GM19395 (cell line): ENCODE data around the gene CPB1.

Experiments
- ATAC-seq: cut with Tn5 transposase; IDR thresholded peaks from one replicate; pipeline ENCODE4 v1.9.1; 2021; ENCODE audit warnings: mild to moderate bottlenecking, moderate library complexity; ENCODE audit not compliant: unreplicated experiment

The CPB1 gene

DNA sequence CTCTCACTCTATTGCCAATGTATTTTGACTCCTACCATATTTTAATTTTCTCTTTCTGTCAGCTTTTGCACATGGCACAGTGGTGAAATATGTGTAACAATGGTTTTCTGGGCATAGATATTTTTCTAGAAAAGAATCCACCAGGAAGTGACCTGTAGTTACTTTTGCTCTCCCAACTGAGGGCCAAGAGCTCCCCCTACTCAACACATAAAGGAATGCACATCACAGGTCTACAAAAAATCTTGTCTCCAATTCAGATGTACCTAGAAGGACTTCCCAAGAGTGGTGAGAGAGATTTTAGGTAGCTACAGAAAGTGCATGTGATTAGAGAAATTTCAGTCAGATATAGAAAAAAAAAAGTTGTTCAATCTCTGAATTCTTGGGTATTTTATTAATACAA lies 53.1 kb downstream of the CPB1 start:
- ATAC-seq, result no peak

DNA sequence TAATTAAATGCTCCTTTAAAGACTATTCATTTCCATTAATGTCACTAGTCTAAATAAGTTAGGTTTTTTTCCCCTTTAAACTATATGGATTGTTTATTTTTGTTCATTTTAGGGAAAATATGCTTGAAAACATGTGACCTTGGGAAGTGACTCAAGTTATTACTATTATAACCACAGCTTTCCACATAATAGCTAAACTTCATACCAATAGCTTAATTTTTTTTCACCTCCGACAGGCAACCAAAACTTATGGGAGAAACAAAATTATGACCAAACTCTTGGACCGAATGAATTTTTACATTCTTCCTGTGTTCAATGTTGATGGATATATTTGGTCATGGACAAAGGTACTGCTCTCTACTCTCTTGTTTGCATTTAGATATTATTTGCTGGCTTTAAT lies 53.7 kb downstream of the CPB1 start:
- ATAC-seq, result no peak

DNA sequence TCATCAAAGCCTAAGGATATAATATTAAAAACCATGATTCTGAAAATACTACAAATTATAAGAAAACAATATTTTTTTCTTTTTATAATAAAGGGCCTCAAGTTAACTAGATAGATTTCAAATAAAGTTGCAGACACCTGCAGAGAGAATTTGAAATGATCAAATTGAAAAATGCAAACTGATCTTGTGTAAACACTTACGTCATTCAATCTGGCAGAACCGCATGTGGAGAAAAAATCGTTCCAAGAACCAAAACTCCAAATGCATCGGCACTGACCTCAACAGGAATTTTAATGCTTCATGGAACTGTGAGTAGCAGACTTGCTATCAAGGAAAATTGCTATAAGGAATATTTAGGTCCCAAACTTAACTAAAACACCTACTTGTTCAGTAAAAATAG lies 54.7 kb downstream of the CPB1 start:
- ATAC-seq, result no peak

DNA sequence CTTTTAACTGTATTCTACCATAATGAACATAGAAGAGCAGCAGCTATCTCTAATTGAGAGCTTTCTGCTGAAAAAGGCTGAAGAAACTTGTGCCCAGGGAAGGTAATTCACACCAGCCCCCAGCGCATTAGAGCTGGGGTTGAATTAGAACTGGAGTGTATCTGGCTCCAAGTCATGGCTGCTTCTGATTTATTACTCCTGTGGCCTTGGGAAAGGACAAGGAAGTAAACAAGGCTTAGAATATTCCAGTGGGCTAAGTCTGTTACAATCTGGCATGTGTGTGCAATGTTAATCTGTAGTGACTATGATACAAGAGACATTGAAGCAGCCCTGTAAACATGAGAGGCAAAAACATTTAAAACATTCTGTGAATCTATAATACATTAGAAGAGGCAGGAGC lies 55.6 kb downstream of the CPB1 start:
- no peak for ATAC-seq

DNA sequence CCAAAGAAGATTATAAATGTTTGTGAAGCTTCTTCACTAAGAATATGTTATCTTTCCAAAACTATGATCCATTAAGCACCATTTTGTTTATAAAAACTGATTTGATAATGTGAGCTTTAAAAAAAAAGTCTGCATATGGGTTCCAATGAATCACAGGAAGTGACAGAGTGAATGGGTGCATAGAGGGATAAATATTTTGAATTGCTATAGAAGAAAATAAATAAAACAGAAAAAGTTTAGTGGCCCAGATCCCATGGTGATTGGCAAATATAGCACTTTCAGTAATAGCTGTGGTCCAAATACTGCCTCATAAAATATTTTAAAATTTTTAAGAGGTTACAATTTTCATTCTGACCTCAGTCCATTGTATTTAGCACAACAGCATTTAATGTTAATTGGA lies 56.6 kb downstream of the CPB1 start:
- no peak for ATAC-seq

DNA sequence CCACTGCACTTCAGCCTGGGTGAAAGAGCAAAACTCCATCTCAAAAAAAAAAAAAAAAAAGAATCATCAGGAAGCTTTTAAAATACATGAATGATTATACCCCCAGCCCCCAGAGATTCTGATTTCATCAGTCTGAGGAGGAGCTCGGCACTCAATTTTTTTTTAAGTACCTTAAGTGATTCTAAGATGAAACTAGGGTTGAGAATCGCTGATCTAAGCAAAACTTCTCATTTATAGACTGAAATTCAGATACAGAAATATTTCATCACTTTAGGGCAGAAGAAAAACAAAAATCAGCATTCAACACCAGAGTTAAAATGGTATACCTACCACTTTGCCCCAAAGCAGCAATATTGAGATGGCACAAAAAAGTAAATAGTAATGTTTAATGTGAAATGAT lies 62.2 kb downstream of the CPB1 start:
- no peak for ATAC-seq

DNA sequence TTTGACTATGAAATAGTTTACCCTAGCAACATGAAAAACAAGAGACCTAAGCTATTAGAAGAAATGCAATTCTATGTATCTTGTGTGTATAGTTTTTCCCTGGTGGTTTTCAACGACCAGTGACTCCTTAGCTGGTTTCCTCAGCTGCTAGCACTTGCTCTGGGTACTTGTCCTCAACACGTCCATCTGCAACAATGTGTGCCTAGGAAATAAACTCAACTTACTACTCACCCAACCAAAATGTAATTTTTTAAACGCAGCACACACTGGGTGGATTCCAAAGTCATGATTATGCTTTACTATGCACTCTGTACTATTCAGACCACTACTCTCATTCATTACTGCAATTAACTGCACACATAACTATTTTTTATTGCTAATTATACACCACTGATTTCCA lies 68.5 kb downstream of the CPB1 start:
- ATAC-seq, result no peak

DNA sequence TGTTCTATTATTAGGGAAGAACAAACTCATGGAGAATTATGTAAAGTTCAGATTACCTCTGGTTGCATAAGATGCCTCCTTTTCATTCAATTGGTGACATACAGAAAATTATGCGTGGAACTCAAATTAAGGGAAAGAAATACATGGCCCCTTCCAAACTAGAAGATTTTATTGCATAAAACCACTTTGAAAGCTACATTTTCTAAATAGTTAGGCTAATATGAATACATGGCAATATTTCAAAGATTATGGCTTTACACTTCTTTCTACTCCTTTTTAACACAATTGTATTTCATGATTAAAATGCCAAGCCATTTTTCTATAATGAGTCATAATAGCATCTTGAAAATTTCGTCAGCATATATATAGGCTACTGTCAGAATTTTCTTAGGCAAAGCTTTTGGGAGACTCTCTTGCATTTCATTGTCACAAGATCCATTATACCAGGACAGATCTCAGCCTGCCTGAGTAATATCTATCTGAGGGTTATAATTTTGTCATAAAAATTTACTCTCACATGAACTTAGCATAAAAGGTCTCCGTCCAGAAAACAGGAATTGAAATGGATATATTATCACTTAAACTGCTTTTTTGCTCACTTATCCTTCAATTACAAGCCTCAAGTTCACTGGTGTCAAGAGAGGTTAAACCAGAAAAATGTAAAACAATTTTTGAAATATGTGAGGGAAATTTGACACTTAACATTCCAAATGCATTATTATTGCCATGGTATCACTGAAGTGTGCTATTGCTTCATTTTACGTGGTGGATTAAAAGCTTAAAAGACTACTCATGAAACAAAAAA lies 74.6 kb downstream of the CPB1 start:
- no peak for ATAC-seq

DNA sequence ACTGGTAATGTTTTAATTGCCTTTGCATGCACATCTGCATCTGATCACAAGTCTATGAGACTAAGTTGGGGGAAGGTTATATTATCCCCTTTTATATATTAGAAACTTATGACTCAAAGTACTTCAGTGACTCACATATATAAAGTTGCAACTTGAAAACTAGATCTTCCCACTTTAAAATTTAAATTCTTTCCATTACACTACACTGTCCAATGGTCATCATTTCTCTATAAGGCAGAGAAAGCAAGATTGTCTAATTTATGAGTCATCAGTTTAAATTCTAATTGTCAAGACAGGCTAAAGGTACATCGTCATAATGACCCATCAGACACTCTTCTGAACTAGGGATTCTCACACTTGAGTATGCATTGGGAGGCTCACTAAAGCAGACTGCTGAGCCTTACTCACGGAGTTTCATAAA lies 75.4 kb downstream of the CPB1 start:
- ATAC-seq, result no peak

DNA sequence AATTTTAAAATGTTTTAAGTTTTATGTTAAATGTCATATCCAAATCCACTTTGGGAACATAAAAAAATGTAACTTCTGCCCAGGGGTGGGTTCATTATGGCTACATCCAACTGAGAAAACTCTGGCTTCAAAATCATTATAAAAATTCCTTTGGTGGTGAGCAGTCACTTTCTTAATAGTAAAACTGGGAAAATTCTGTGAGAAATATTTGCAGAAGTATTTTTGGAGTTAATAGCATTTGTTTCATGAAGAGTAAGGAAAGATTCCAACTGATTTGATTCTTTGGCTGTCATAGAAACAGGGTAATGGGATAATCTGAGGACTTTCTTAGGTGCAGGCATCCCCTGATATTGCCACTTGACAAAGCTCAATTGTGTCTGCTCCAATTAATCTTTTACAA lies 76.3 kb downstream of the CPB1 start:
- no peak for ATAC-seq

DNA sequence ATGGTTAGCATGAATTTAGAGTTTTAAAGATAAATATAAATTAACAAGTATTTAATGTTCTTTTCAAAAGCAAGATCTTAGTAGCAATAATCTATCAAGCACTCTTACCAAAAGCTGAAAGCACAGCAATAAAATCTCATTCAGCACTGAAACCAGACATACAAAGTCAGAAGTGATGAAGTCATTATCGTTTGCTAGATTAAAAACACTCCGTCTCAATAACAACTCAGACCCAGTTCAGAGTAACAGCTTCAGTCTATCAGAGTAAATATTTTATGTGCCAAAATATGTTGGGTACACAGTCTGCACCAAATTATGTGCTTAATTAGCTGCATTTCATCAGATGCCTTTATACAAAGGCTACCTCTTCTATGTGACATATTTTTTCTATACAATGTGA lies 79.1 kb downstream of the CPB1 start:
- ATAC-seq, result no peak
